Astrocyte of the spinal cord (primary cell): ENCODE results near the gene THRB.

Source experiments
- DNase-seq: peaks from one replicate; pipeline ENCODE4 v3.0.0; 2011; ENCODE audit warnings: low read depth, low spot score
- H3K4me3 ChIP-seq: 2 replicates; pipeline ENCODE4 v1.5.1; 2011; ENCODE audit warnings: low read depth, mild to moderate bottlenecking, low read length, moderate library complexity
- CTCF ChIP-seq: IDR thresholded peaks from 2 replicates; pipeline ENCODE4 v1.5.1; 2012; ENCODE audit warnings: low read depth, mild to moderate bottlenecking, low read length, inconsistent platforms
- in situ Hi-C: cut with HindIII; loops from 2 replicates; pipeline ENCODE4 v1.10.0; 2017; ENCODE audit warnings: low sequenced_read_pairs

The THRB gene

GRCh38 chr3:24332092-24332491 is 162.6 kb downstream of the THRB start:
- in situ Hi-C loops: no loop called here
- DNase-seq: no peak
- no peak for TF ChIP-seq CTCF

GRCh38 chr3:24323272-24323671 is 171.4 kb downstream of the THRB start:
- DNase-seq: no peak
- in situ Hi-C loops: no loop called here
- TF ChIP-seq CTCF: no peak
- H3K4me3 ChIP-seq: no peak overlapping the region

More at GRCh38 chr3:24332092-24332491, 162.6 kb downstream of the THRB start:
- H3K4me3 ChIP-seq: no peak overlapping the region

- no peak for DNase-seq
- TF ChIP-seq CTCF: no peak
- in situ Hi-C loops: no loop called here
- no peak overlapping the region for H3K4me3 ChIP-seq
Measured at GRCh38 chr3:24320601-24321000, 174.0 kb downstream of the THRB start.

GRCh38 chr3:24318677-24319287 is 175.9 kb downstream of the THRB start:
- TF ChIP-seq CTCF: no peak
- H3K4me3 ChIP-seq: no peak overlapping the region
- DNase-seq: peak; percentile 9
- in situ Hi-C loops: no loop called here

GRCh38 chr3:24316887-24317383 is 177.7 kb downstream of the THRB start:
- no peak for TF ChIP-seq CTCF
- in situ Hi-C loops: no loop called here
- DNase-seq: no peak

GRCh38 chr3:24315971-24316370 is 178.7 kb downstream of the THRB start:
- no peak for TF ChIP-seq CTCF
- DNase-seq: no peak
- H3K4me3 ChIP-seq: no peak overlapping the region
- in situ Hi-C loops: no loop called here

More at GRCh38 chr3:24316887-24317383, 177.7 kb downstream of the THRB start:
- no peak overlapping the region for H3K4me3 ChIP-seq
